Measurements from ENCODE around the gene HS3ST2.
"Not testable (repeated sequence)": the region's sequence is repeated elsewhere in the genome, so short reads cannot be mapped to it uniquely, and the experiment has no call there.

Gene HS3ST2

DNA sequence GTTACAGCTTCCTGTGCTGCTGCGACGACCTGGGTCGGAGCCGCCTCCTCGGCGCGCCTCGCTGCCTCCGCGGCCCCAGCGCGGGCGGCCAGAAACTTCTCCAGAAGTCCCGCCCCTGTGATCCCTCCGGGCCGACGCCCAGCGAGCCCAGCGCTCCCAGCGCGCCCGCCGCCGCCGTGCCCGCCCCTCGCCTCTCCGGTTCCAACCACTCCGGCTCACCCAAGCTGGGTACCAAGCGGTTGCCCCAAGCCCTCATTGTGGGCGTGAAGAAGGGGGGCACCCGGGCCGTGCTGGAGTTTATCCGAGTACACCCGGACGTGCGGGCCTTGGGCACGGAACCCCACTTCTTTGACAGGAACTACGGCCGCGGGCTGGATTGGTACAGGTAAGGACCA is 746 bp downstream of the HS3ST2 start:
- no peak for DNase-seq

DNA sequence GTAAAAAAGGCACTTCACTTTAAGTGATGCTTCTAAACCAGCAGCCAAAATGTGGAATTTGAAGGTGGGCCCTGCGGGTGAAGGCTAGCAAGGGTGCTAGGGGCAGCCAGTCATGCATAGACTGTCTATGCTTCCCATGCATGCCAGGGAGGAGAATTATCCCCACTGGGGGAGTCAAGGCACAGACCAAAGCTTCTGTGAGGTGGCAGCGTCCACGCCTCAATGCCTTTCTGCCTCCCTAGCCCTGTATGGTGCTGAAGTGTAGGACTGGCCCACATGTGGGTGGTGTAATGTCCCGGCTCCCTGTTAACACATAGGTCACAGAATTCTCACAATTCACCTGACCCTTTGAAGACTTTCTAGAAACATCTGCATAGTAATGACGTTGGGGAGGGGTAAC is 1.9 kb downstream of the HS3ST2 start:
- no peak for DNase-seq

DNA sequence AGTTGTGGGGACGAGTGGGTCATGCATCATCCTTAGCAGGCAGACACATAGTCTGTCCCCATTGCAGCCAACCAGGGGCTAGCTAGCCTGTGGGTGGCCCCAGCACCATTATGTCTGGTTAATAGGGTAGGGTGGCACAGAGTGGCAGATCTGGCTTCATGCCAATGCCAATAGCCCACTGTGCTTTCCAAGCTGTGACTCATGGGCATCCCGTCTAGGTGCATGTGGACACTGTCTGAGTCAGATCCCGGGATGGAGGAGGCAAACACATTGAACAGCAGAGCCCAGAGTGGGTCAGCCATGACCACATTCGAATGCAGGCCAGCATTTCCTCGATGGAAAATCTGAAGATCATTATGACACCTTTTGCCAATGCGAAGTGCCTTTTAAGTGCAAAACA is 2.5 kb downstream of the HS3ST2 start:
- DNase-seq = no peak

DNA sequence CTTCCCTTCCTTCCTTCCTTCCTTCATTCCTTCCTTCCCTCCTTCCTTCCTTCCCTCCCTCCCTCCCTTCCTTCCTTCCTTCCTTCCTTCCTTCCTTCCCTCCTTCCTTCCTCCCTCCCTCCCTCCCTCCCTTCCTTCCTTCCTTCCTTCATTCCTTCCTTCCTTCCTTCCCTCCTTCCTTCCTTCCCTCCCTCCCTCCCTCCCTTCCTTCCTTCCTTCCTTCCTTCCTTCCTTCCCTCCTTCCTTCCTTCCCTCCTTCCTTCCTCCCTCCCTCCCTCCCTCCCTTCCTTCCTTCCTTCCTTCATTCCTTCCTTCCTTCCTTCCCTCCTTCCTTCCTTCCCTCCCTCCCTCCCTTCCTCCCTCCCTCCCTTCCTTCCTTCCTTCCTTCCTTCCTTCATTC is 4.8 kb downstream of the HS3ST2 start:
- not testable (repeated sequence) for DNase-seq

DNA sequence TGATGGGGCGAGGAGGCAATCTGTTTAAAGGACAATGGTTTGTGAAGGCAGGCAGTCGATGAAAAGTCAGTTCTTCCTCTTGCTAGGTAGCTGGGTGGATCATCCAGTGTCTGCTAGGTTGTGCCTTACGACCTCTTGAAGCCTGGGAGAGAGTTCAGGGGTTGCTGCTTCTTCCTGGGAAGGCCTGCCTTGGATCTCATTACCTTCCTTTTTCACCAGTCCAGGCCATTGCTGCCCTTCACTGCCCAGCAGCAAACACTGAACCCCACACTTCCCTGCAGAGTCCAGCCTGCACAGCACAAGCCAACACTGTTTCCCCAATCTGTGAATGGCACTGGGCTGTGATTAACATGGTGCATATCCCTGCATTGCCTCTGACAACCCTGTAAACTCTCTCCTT is 24.7 kb downstream of the HS3ST2 start:
- no peak for DNase-seq

DNA sequence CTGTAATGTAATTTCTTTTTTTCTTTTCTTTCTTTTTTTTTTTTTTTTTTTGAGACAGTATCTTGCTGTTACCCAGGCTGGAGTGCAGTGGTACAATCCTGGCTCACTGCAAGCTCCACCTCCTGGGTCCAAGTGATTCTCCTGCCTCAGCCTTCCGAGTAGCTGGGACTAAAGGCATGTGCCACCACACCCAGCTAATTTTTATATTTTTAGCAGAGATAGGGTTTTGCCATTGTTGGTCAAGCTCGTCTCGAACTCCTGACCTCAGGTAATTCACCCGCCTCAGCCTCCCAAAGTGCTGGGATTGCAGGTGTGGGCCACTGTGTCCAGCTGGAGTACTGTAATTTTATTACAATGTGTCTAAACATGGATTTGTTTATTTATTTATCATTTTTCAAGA is 28.1 kb downstream of the HS3ST2 start:
- DNase-seq = not testable (repeated sequence)

DNA sequence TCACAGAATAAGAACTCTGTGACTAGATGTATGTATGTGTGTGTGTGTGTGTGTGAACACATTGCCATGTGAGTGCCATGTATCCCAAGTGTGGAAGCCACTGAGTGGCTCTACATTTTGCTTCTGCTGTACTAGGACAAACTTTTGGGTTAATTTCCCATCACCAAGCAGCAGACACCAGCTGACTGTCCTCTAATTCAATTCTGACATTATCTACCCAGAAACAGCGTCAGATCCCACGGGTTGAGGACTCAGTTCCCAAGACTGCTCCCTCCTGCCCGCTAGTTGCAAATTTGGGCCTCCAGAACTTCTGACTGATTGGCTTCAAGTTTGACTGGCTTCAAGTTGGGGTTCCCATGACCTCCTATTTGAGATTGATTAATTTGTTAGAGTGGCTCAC is 29.2 kb downstream of the HS3ST2 start:
- DNase-seq = no peak

DNA sequence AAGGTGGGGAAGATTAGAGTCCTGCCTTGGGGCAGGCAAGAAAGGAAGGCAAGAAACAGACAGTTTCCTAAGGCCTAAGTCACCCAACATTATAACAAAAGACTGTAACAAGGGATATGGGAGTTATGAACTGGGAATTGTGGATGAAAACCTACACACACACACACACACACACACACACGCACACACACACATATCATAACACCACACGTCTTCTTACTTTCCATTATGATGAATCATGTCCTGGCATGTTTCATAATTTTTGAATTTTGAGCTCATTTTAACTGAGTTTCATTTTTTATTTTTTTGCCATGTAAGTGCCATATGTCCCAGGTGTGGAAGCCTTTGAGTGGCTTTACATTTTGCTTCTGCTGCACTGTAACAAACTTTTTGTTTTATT is 29.9 kb downstream of the HS3ST2 start:
- DNase-seq = no peak

DNA sequence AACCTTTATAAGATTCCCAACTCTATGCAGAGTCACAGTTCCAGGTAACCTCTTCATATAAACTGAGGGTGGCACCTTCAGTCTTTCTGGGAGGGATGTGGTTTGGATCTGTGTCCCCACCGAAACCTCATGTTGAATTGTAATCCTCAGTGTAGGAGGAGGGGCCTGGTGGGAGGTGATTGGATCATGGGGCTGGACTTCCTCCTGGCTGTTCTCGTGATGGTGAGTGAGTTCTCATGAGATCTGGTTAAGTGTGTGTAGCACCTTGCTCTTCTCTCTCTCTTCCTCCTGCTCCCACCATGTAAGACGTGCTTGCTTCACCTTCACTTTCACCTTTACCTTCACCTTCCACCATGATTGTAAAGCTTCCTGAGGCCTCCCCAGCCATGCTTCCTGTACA is 30.5 kb downstream of the HS3ST2 start:
- DNase-seq = no peak

DNA sequence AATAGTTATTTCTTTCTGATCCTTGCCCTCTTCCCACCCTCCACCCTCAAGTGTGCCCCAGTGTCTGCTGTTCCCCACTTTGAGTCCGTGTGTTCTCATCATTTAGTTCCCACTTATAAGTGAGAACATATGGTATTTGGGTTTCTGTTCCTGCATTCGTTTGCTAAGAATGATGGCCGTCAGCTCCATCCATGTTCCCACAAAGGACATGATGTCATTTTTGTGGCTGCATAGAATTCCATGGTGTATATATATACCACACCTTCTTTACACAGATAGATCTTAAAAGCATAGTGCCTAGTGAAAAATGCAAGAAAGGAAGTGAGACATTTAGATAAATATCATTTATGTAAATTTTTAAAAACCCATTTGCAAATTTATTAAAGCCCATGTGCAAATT is 33.1 kb downstream of the HS3ST2 start:
- DNase-seq = no peak

DNA sequence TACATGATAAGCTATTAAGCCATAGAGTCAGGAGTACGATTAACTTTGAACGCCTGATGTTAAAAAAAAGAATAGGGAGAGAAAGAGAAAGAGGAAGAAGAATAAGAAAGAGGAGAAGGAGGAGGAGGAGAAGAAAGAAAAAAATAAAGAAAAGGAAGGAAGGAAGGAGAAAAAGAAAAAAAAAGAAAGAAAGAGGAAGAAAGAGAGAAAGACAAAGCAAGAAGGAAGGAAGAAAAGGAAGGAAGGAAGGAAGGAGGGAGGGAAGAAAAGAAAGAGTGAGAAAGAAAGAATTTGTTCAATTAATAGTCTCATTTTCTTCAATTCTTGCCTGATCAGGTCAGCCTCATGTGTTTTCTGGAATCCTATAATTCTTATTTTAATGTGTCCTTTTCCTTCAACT is 33.7 kb downstream of the HS3ST2 start:
- DNase-seq = no peak

DNA sequence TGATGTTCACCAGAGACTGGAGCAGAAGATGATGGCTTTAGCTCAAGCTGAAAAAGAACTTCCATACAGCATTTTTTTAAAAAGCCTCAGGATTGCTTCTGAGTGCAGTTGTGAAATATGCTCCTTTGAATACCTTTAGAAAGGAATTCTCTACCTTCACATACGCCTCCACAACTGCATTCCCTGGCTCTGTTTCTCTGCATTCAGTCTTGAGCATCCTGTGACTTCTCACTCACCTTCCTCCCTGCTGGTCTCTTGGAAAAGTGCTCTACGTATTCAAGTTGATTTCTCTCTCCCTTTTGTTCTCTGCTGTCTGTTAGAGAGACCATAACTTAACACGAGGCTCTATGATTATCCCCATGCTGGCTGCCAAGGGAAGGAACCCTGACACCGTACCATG is 34.5 kb downstream of the HS3ST2 start:
- DNase-seq = no peak

DNA sequence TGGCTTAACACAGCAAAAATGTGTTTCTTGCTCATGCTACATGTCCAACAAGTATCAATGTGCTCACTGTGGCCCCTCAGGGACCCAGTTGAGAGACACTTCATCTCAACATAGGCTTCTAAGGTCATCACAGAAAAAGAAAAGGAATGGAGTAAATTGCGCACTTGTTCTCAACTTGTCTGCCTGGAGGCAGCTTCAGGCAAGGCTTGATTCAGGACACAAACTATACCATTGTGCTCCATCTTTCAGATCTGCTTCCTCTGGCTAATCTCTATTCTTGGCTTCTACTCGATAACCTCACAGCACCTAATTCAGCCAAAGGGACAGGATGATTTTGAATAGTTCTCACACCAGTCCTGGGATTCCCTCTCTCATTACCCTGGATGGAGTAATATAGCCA is 35.6 kb downstream of the HS3ST2 start:
- DNase-seq = no peak

DNA sequence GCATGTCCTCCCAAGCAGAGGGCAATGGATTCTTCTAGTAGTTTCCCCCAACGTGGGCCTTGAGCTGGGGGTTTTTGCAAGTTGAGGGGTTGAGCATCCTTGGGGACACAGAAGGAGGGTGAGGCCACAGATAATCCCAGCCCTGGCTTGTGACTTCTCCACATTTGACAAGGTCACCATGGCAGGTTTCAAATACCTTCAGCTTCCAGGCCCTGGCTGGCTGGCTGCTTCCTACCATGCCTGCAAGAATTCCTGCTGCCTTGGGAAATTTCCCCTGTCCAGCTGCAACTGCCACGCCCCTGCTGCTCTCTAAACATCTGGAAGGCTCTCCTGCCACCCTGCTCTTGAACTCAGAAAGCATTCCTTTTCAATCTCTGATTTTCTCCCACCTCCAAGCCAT is 41.3 kb downstream of the HS3ST2 start:
- no peak for DNase-seq

DNA sequence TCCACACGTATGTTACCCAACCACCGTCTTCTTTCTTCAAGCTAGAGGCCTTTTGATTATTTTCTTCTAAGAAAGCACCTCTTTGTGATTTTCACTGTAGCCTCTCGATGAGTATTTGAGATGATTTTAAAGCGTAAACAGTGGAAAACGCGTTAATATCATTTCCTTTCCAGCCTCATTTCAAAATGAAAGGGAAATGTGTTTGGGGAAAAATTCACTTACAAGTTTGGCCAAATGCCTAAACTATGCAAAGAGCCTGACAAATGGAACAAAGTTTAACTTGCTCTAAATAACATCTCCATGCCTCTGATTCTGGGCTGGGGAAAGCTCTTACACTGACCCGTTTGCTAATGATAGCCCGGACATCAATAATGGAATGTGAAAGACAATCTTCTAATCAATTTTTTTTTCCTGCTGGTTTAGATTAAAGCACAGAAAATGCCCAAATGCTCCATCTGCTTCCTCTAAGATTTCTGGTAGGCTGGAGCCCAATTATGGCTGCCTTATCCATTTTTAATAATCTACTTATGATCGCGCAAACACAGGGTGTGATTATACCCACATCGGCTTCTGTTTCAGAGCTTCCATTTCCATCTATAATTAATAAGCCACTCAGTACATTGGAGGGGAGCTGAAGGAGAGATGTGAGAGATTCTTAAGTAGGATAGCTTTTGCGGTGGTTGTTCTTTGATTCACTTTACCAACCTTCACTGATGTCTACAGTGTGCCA is 43.5 kb downstream of the HS3ST2 start:
- DNase-seq = no peak

DNA sequence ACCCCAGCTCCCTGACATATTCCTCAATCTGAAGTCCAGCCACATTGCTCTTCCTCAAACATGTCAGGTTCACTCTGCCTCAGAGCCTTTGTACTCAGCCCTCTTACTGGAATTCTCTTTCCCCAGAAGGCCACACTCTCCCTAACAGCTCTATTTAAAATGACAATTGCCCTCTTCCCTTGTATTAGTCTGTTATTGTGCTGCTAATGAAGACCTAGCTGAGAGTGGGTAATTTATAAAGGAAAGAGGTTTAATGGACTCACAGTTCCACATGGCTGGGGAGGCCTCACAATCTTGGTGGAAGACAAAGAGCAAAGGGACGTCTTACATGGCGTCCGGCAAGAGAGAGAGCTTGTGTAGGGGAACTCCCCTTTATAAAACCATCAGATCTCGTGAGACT is 46.0 kb downstream of the HS3ST2 start:
- no peak for DNase-seq

DNA sequence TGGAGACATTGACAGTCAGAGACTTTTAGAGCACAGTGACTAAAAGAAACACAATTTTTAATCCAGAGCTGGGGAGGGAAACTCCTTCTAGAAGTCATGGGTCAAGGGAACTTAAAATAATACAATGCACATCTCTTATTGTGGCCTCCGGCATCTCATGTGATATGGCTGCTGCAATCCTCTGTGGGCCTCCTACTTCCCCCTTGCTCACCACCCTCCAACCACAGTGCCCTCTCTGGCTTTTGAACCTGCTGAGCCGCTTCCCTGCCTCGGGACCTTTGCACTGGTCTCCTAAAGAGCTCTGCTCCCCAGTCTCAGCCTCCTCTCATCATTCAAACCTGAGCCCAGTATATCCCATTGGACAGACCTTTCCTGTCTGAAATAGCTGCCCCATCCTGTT is 47.6 kb downstream of the HS3ST2 start:
- DNase-seq = no peak

DNA sequence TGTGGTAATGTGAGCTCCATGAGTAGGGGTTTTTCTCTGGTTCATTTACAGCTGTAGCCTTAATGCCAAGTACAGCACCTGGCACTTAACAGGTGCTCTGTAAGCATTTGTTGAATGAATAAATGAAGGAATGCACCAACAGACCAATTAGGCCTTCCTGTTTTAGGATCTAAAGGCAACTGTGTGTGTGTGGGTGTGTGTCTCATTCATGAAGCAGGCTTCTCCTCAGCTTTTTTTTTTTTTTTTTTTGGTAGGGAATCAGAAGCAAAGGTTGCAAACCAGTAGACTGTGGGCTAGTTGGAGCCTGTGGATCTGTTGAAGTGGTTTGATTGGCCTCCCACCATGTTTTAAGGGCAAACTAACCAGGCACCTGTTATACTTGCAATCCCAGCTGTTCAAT is 48.1 kb downstream of the HS3ST2 start:
- no peak for DNase-seq

DNA sequence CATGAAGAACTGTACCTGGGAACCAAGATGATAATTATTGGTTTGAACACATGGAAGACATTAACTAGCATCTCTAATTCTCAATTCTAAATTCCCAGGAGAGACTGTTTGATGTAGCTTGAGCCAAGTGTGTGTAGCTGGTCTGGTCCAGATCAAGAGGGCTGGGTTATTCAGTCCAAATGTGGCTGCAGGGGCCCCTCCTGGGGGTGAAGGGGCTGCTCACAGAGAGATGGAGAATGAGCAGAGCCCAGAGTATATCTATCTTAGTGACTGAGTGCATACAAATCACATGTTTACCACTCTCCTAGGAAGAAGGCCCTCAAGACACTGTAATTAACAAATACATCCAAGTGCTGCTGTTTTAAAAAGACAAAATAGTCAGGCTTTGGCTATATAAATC is 50.4 kb downstream of the HS3ST2 start:
- DNase-seq = no peak

DNA sequence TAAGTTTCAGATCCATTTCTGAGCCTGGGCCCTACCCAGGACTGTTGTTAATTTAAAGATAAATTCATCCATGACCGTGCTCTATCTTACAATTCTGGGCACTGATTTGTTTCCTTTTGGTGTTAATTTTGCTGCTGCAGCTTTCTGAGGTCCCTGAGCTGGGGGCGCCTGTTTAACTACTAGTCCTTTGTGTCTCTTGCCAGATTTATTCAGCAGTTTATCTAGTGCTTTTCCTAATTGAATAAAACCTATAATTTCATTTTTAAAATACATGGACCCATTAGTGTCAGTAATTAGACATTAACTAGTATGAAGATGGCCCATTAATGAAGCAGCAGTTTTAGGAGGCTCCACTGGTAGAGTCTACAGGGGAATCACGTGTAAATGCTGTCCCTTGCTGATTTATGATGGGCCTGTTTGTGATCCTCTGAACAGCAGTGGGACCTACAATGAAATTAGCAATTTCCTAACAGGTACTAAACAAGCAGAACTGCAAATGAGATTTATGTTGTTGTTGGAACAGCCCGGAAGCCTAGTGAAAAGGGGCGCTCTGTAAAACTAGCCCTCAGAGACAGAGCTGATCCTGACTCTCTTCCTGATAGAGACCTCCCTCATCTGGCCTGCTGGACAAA is 54.7 kb downstream of the HS3ST2 start:
- DNase-seq = no peak

DNA sequence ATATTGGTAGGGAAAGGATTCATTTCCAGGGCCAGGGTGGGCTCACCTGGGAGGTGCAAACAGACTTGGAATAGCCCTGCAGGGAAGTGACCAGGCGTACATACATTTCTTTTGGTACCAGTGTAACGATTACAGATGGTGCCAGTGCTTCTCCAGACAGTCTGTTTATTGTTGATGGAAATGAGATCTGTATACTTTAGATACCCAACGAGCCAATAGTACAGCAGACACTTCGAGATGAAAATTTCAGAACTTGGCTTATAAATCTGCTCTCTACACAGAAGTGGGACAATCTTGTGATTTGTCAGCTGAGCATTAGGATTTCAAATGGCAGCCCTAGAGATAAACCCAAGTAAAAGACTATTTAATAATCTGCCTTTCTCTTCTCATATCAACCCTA is 57.9 kb downstream of the HS3ST2 start:
- DNase-seq = no peak

DNA sequence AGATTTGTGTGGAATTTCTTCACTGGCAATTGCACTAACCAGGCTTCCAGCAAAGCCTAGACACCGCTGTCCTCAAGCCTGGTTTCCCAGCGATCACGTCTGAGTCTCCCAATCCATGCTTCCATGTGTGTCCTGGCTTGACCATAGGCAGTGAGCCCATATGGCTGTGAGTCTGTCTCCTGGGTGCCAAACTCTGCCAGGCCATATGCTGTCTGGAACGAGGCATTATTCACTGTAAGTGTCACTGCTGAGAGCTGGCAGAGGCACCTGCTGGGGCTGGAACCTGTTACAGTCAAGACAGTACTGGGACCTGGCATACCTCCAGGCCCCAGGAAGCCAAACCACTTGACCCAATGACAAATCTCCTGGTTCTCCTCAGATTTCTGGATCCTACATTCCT is 60.4 kb downstream of the HS3ST2 start:
- no peak for DNase-seq

DNA sequence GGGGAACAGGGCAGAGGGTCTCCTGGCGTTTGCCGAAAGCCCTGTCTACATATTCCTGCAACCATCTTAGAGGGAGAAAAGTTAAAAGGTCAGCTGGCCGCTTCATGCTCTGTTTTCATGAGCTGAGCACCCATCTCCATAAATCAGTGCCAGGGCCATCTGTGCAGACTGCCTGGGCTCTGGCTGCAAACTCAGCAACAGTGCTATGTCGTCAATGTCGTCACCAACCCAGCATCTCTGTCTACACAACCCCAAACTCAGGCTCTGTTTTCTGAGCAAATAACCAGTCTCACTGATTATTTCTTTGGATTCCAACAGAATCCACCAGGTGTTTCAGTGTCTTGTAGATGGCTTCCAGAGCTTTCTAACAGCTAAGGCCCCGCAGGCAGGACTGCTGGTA is 65.0 kb downstream of the HS3ST2 start:
- no peak for DNase-seq

DNA sequence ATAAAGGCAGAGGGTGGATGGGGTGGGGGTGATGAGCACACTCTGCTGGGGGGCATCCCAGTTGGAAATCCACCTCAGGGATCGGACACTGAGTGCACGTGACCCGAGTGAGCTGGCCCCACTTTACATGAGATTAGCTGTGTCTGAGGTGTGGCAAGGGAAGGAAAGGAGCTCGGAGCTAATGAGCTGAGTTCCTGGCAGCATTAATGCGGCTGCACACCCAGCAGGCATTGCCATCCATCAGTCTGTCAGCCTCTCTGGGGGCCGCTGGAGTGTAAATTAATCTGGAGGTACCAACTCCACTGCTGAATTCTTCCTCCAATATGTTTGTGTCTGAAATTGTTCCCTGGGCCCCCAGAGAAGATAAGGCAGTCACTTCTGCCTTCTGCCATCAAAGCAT is 65.5 kb downstream of the HS3ST2 start:
- DNase-seq = no peak

DNA sequence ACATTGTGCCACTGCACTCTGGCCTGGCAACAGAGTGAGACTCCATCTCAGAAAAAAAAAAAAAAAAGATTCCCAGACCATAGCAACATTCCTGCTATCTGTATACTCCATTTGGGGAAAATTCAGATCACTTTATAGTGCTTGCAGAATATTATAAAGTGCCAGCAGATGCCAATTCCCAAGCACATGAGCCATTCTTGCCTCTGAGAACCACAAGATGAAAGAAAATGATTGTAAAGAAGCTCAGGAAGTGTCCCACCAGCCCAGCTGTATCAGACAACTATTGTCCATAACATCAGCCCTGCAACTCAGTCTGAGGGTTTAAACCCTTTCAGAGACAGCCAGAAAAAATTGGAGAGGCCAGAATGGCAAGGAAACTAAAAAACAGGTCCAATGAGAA is 69.0 kb downstream of the HS3ST2 start:
- DNase-seq = no peak
